OCI-LY3 (cell line): ENCODE results near the gene PKP4.

ENCODE experiments used
- H2AFZ ChIP-seq: fragments of 200-600, 300-600 bp; shearing (Covaris generic); 2 replicates; pipeline ENCODE4 v1.6.0; 2014; ENCODE audit warnings: antibody characterized with exemption, low read depth, low read length
- H3K27ac ChIP-seq: fragments of 200-600, 300-600 bp; sonication (generic); 2 replicates; pipeline ENCODE4 v1.5.1; 2014; ENCODE audit warnings: mild to moderate bottlenecking, low read length, moderate library complexity, mixed read lengths
- H3K27me3 ChIP-seq: fragments of 200-600, 300-600 bp; sonication (generic); 2 replicates; pipeline ENCODE4 v1.6.1; 2014; ENCODE audit warnings: low read depth, low read length, mixed read lengths
- H3K36me3 ChIP-seq: fragments of 200-600, 300-600 bp; sonication (generic); replicated peaks from 2 replicates; pipeline ENCODE3; 2014; ENCODE audit warnings: low read depth, low read length, mixed read lengths
- H3K4me1 ChIP-seq: fragments of 300-600, 200-600 bp; sonication (generic); 2 replicates; pipeline ENCODE4 v1.6.1; 2014; ENCODE audit warnings: low read length, mixed read lengths
- H3K4me2 ChIP-seq: fragments of 200-600, 300-600 bp; sonication (generic); 2 replicates; pipeline ENCODE4 v1.6.1; 2014; ENCODE audit warnings: low read length, mixed read lengths
- H3K4me3 ChIP-seq: fragments of 300-600, 200-600 bp; sonication (generic); 2 replicates; pipeline ENCODE4 v1.5.1; 2014; ENCODE audit warnings: antibody characterized with exemption, mild to moderate bottlenecking, low read length, moderate library complexity
- H3K79me2 ChIP-seq: fragments of 300-600, 200-600 bp; shearing (Covaris generic); 2 replicates; pipeline ENCODE4 v1.6.1; 2014; ENCODE audit warnings: mild to moderate bottlenecking, low read length, mixed read lengths
- H3K9ac ChIP-seq: fragments of 300-600, 200-600 bp; shearing (Covaris generic); 2 replicates; pipeline ENCODE4 v1.6.0; 2014; ENCODE audit warnings: mild to moderate bottlenecking, low read length, moderate library complexity
- H3K9me3 ChIP-seq: fragments of 200-600, 300-600 bp; shearing (Covaris generic); 2 replicates; pipeline ENCODE4 v1.6.1; 2014; ENCODE audit warnings: low read length, mixed read lengths; ENCODE audit not compliant: insufficient read depth
- H4K20me1 ChIP-seq: fragments of 200-600, 300-600 bp; sonication (generic); 2 replicates; pipeline ENCODE4 v1.6.1; 2016; ENCODE audit warnings: low read length, mixed read lengths; ENCODE audit not compliant: insufficient read depth
- CTCF ChIP-seq: fragments of 200-600, 300-600 bp; sonication (generic); IDR thresholded peaks from 2 replicates; pipeline ENCODE4 v1.5.1; 2014; ENCODE audit warnings: antibody characterized with exemption, low read length, low read depth
- EZH2phosphoT487 ChIP-seq: fragments of 200-600 bp; shearing (Covaris generic); IDR thresholded peaks from 2 replicates; pipeline ENCODE4 v1.6.1; 2018; ENCODE audit warnings: antibody characterized with exemption, mixed run types, low read depth

The PKP4 gene

GRCh38 chr2:158487419-158487818, 30.7 kb downstream of the PKP4 start:
- TF ChIP-seq EZH2phosphoT487 (no peak), CTCF (no peak)
- H4K20me1 ChIP-seq, result no peaks in the 10 kb centered on the region
- no peak overlapping the region for H3K4me3 ChIP-seq
- no peak overlapping the region for H3K4me2 ChIP-seq
- H3K79me2 ChIP-seq, result peaks cover 23% of the 10 kb centered on the region
- no peaks in the 10 kb centered on the region for H3K9me3 ChIP-seq
- no peaks in the 10 kb centered on the region for H3K4me1 ChIP-seq
- H3K27ac ChIP-seq, result no peak overlapping the region
- no peak overlapping the region for H2AFZ ChIP-seq
- H3K36me3 ChIP-seq, result no peaks in the 10 kb centered on the region
- H3K27me3 ChIP-seq, result no peaks in the 10 kb centered on the region
- H3K9ac ChIP-seq, result no peak overlapping the region

GRCh38 chr2:158488442-158489216, 31.9 kb downstream of the PKP4 start:
- Histone ChIP-seq H4K20me1 (no peaks in the 10 kb centered on the region), H3K27ac (no peak overlapping the region), H3K4me1 (no peaks in the 10 kb centered on the region), H3K27me3 (no peaks in the 10 kb centered on the region), H3K9ac (no peak overlapping the region), H3K4me3 (no peak overlapping the region), H3K79me2 (peaks cover 28% of the 10 kb centered on the region), H2AFZ (no peak overlapping the region), H3K4me2 (no peak overlapping the region), H3K9me3 (no peaks in the 10 kb centered on the region), H3K36me3 (no peaks in the 10 kb centered on the region)
- TF ChIP-seq EZH2phosphoT487 (no peak), CTCF (no peak)

- Histone ChIP-seq H4K20me1 (no peaks in the 10 kb centered on the region), H3K9ac (no peak overlapping the region), H3K27ac (no peak overlapping the region), H3K4me3 (no peak overlapping the region), H2AFZ (no peak overlapping the region), H3K79me2 (peaks cover 29% of the 10 kb centered on the region), H3K4me2 (no peak overlapping the region), H3K36me3 (no peaks in the 10 kb centered on the region), H3K4me1 (no peaks in the 10 kb centered on the region), H3K27me3 (no peaks in the 10 kb centered on the region), H3K9me3 (no peaks in the 10 kb centered on the region)
- TF ChIP-seq EZH2phosphoT487 (no peak), CTCF (no peak)
Measured at GRCh38 chr2:158489366-158490112, 32.8 kb downstream of the PKP4 start.

- no peak overlapping the region for H3K4me3 ChIP-seq
- H3K36me3 ChIP-seq, result no peaks in the 10 kb centered on the region
- no peak overlapping the region for H3K9ac ChIP-seq
- TF ChIP-seq EZH2phosphoT487, result no peak
- TF ChIP-seq CTCF, result no peak
- no peaks in the 10 kb centered on the region for H3K9me3 ChIP-seq
- H3K4me2 ChIP-seq, result no peak overlapping the region
- H3K4me1 ChIP-seq, result no peaks in the 10 kb centered on the region
- no peaks in the 10 kb centered on the region for H3K27me3 ChIP-seq
- H3K27ac ChIP-seq, result no peak overlapping the region
- peaks cover 20% of the 10 kb centered on the region for H3K79me2 ChIP-seq
- no peaks in the 10 kb centered on the region for H4K20me1 ChIP-seq
- no peak overlapping the region for H2AFZ ChIP-seq
Measured at GRCh38 chr2:158491072-158491471, 34.3 kb downstream of the PKP4 start.
